ENCODE data around the gene MPZL2.

The MPZL2 gene

DNA sequence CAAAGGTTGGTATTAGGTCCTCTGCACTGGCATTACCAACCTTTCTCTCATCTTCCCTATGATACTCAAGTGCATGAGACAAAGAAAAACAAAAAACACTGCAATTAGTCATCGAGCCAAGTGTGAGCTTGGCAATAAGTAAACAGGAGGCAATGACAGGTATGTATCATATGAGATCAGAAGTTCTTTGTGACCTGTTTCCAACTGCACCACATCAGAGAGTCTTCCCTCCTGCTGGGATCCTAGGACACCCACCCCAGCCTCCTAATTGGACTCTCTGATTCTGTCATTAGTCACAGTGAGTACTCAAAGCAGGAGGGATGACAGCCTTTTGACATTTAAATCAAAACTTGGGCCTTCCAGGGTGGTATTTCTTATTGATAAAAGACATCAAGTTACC lies 31.4 kb downstream of the MPZL2 start:
- DNase-seq (ENCODE audit: extremely low spot score) = no peak
- POLR2A ChIA-PET = no interaction called here
- CTCF ChIA-PET = interaction anchor here (1.1 kb wide), 1 partner anchor 34 kb away, joined by 3 read pairs; no protein-coding TSS in a partner anchor
- TF ChIP-seq ELF4 (IDR thresholded peaks at IDR 0.05) = no peak
- no peak for TF ChIP-seq FOXK2 (IDR thresholded peaks at IDR 0.05)
- no peak for TF ChIP-seq LEF1 (IDR thresholded peaks at IDR 0.05; ENCODE audit: borderline replicate concordance)
- TF ChIP-seq BHLHE40 (IDR thresholded peaks at IDR 0.05; ENCODE audit: borderline replicate concordance) = no peak
- no peak for TF ChIP-seq L3MBTL2 (conservative IDR thresholded peaks at IDR 0.05)

DNA sequence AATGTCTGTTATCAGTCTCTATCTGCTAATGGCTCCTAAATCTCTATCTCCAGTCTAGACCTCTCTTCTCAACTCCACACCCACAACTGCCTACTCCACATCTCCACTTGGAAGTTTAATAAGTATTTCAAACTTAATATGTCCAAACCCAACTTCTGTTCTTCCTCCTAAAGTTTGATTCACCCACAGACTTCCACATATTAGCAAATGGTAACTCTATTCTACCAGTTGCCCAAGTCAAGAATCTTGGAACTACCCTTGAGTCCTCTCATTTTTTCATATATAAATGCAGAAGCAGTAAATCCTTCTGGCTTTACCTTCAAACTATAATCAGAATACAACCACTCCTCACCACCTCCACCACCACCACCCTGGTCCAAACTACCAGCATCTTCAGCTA lies 32.6 kb downstream of the MPZL2 start:
- ChIA-PET POLR2A (no interaction called here), CTCF (no interaction called here)
- TF ChIP-seq BHLHE40 (IDR thresholded peaks at IDR 0.05; ENCODE audit: borderline replicate concordance) (no peak), FOXA1 (IDR thresholded peaks at IDR 0.05) (no peak), FOXK2 (IDR thresholded peaks at IDR 0.05) (no peak), HDGF (IDR thresholded peaks at IDR 0.05; ENCODE audit: borderline replicate concordance) (no peak), LEF1 (IDR thresholded peaks at IDR 0.05; ENCODE audit: borderline replicate concordance) (no peak), ARNT (IDR thresholded peaks at IDR 0.05) (no peak), ZNF384 (IDR thresholded peaks at IDR 0.05) (no peak), L3MBTL2 (conservative IDR thresholded peaks at IDR 0.05) (no peak), TARDBP (IDR thresholded peaks at IDR 0.05) (no peak), CTBP1 (IDR thresholded peaks at IDR 0.05; ENCODE audit: borderline replicate concordance) (no peak), FOXM1 (IDR thresholded peaks at IDR 0.05; ENCODE audit: borderline replicate concordance) (no peak)
- TF ChIP-seq, protein P1, sequence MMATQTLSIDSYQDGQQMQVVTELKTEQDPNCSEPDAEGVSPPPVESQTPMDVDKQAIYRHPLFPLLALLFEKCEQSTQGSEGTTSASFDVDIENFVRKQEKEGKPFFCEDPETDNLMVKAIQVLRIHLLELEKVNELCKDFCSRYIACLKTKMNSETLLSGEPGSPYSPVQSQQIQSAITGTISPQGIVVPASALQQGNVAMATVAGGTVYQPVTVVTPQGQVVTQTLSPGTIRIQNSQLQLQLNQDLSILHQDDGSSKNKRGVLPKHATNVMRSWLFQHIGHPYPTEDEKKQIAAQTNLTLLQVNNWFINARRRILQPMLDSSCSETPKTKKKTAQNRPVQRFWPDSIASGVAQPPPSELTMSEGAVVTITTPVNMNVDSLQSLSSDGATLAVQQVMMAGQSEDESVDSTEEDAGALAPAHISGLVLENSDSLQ (IDR thresholded peaks at IDR 0.05) = no peak
- no peak for DNase-seq (ENCODE audit: extremely low spot score)

DNA sequence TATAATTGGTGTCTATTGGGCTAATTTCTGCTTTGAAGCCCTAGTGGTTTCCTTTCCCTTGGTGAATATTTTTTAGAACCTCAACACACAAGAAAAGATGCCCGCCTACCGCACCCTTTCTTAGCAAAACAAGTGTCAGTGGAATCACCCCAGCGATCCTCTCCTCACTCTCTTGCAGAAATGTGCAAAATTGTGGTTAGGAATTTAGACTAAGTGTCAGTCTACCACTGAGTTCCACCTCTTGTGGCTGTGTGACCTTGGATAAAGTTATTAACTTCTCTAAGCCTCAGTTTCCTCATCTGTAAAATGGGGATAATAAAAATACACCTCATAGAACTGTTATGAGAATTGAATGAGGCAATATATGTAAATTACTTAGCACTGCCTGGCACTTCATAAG lies 34.0 kb downstream of the MPZL2 start:
- ChIA-PET CTCF (no interaction called here), POLR2A (no interaction called here)
- TF ChIP-seq BHLHE40 (IDR thresholded peaks at IDR 0.05; ENCODE audit: borderline replicate concordance) = no peak
- no peak for TF ChIP-seq HDGF (IDR thresholded peaks at IDR 0.05; ENCODE audit: borderline replicate concordance)
- TF ChIP-seq TARDBP (IDR thresholded peaks at IDR 0.05) = no peak
- TF ChIP-seq CTBP1 (IDR thresholded peaks at IDR 0.05; ENCODE audit: borderline replicate concordance) = no peak
- TF ChIP-seq SUZ12 (IDR thresholded peaks at IDR 0.05) = no peak
- TF ChIP-seq FOXK2 (IDR thresholded peaks at IDR 0.05) = no peak
- TF ChIP-seq SP1 (IDR thresholded peaks at IDR 0.05) = no peak
- no peak for TF ChIP-seq ARNT (IDR thresholded peaks at IDR 0.05)
- TF ChIP-seq FOXM1 (IDR thresholded peaks at IDR 0.05; ENCODE audit: borderline replicate concordance) = no peak
- TF ChIP-seq, protein P1 (IDR thresholded peaks at IDR 0.05) = no peak
- no peak for TF ChIP-seq FOXA1 (IDR thresholded peaks at IDR 0.05)
- no peak for TF ChIP-seq L3MBTL2 (conservative IDR thresholded peaks at IDR 0.05)
- no peak for DNase-seq (ENCODE audit: extremely low spot score)

DNA sequence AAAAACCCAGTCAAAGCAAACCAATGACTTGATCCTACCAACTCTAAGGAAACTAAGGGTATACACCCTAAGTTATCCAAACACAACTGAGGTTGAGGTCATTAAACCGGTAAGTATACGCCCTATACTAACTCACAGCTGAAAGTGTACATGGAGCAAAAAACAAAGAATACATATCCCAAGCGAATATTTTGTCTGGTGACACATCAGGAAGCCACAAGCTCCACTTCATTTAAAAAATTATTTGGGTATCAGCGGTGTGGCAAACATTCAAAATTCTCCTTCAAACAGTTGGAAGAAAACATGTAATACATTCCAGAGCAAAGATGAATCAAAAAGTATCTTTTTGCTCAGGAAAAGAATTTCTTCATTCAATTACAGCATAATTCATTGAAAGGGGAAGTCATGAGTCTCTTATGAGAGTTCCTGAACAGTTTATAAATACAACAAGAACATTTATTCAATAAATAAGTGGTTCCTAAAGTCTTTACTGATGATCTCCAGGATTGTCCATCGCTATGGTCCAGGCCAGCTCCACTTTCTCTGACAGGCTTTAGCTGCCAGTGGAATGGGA lies 34.7 kb downstream of the MPZL2 start:
- POLR2A ChIA-PET = no interaction called here
- TF ChIP-seq FOXK2 (IDR thresholded peaks at IDR 0.05) (no peak), ZNF384 (IDR thresholded peaks at IDR 0.05) (no peak), LEF1 (IDR thresholded peaks at IDR 0.05; ENCODE audit: borderline replicate concordance) (no peak), BHLHE40 (IDR thresholded peaks at IDR 0.05; ENCODE audit: borderline replicate concordance) (no peak), L3MBTL2 (conservative IDR thresholded peaks at IDR 0.05) (no peak), SP1 (IDR thresholded peaks at IDR 0.05) (no peak), SUZ12 (IDR thresholded peaks at IDR 0.05) (no peak), FOXA1 (IDR thresholded peaks at IDR 0.05) (no peak)
- TF ChIP-seq, protein P1 (IDR thresholded peaks at IDR 0.05) = no peak
- CTCF ChIA-PET = no interaction called here
- DNase-seq (ENCODE audit: extremely low spot score) = no peak

DNA sequence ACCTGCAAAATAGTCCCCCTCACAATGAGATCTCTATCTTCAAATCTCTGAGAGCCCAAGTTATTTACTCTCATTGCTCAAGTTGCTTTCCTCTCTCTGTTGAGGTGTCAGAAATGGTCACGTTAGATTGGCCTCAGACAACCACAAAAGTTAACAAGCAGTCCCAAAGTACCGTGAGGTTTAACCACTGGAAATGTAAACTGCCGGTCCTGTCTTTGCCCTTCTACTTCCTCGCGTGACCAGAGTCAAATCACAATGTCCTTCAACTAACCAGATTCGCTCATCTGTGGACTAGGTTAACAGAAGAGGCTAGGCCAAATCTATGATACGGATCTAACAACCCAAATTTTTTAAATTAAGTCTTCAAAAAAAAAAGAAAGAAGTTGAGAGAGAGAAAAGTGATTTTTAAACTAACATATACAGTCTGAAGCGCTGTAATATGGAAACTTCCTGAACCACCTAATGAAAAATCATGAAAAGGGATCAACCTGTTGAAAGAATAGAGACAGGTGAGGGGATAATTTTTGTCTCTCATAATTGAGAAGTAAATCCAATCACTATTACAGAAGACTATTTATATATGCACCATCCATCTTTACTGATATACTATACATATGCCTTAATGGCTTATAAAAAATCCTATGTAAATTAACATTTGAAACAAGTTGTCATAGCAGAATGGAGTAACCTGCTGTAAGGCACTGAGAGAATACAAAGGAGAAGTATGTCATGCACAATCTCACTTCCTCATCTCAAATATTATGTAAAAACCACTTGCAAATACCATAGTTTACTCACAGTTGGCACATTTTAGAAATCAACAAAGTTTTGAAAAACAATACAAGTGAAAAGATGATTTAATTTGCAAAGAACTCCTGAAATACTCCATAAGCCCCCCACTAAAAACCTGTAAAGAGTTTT lies 36.0 kb downstream of the MPZL2 start:
- CTCF ChIA-PET = no interaction called here
- POLR2A ChIA-PET = no interaction called here

More for the DNA sequence above, 36.0 kb downstream of the MPZL2 start:
- TF ChIP-seq BHLHE40 (IDR thresholded peaks at IDR 0.05; ENCODE audit: borderline replicate concordance) (no peak), ZNF384 (IDR thresholded peaks at IDR 0.05) (no peak), FOXM1 (IDR thresholded peaks at IDR 0.05; ENCODE audit: borderline replicate concordance) (no peak), SP1 (IDR thresholded peaks at IDR 0.05) (no peak), FOXA1 (IDR thresholded peaks at IDR 0.05) (no peak), TARDBP (IDR thresholded peaks at IDR 0.05) (no peak), L3MBTL2 (conservative IDR thresholded peaks at IDR 0.05) (no peak), SUZ12 (IDR thresholded peaks at IDR 0.05) (no peak), ELF4 (IDR thresholded peaks at IDR 0.05) (no peak), CTBP1 (IDR thresholded peaks at IDR 0.05; ENCODE audit: borderline replicate concordance) (no peak), ARNT (IDR thresholded peaks at IDR 0.05) (no peak), LEF1 (IDR thresholded peaks at IDR 0.05; ENCODE audit: borderline replicate concordance) (no peak)
- TF ChIP-seq, protein P1 (IDR thresholded peaks at IDR 0.05) = no peak
- DNase-seq (ENCODE audit: extremely low spot score) = no peak

Measured in HEK293T (cell line).